Measurements from ENCODE around the gene ZNF594. TPM values are rescaled to one million over a fixed set of nuclear protein-coding genes. Genes with fewer than 3 reads are reported as not detected.
"Not testable (repeated sequence)": the region's sequence is repeated elsewhere in the genome, so short reads cannot be mapped to it uniquely, and the experiment has no call there.

The ZNF594 gene
- total and polyA plus RNA-seq, 10 of the 15 experiments (the other 5 are each of a cell fraction or from before 2014, with no cell fraction given), result 0.98 to 14.3 (median 11.1) TPM

DNA sequence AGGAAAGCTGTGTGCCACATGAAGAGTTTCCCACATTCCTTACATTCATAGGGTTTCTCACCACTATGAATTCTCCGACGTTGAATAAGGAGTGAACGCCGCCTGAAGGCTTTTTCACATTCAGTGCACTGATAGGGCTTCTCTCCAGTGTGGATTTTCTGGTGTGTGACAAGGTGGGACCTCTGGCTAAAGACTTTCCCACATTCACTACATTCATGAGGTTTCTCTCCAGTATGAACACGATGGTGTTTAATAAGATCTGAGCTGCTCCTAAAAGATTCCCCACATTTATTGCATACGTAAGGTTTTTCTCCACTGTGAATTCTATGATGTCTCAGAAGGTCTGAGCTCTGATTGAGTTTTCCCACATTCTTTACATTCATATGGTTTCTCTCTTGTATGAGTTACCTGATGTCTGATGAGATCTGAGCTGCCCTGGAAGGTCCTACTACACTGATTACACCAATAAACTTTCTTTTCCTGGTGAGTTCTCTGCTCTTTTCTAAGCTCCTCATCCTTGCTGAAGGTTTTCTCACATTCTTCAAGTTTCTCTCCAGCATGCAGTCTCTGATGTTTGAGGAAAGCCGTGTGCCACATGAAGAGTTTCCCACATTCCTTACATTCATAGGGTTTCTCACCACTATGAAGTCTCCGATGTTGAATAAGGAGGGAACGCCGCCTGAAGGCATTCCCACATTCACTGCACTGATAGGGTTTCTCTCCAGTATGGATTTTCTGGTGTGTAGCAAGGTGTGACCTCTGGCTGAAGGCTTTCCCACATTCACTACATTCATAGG, 10.0 kb downstream of the ZNF594 start (continued):
- TF ChIP-seq, protein P1, sequence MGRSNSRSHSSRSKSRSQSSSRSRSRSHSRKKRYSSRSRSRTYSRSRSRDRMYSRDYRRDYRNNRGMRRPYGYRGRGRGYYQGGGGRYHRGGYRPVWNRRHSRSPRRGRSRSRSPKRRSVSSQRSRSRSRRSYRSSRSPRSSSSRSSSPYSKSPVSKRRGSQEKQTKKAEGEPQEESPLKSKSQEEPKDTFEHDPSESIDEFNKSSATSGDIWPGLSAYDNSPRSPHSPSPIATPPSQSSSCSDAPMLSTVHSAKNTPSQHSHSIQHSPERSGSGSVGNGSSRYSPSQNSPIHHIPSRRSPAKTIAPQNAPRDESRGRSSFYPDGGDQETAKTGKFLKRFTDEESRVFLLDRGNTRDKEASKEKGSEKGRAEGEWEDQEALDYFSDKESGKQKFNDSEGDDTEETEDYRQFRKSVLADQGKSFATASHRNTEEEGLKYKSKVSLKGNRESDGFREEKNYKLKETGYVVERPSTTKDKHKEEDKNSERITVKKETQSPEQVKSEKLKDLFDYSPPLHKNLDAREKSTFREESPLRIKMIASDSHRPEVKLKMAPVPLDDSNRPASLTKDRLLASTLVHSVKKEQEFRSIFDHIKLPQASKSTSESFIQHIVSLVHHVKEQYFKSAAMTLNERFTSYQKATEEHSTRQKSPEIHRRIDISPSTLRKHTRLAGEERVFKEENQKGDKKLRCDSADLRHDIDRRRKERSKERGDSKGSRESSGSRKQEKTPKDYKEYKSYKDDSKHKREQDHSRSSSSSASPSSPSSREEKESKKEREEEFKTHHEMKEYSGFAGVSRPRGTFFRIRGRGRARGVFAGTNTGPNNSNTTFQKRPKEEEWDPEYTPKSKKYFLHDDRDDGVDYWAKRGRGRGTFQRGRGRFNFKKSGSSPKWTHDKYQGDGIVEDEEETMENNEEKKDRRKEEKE (IDR thresholded peaks at IDR 0.05), result no peak
- TF ChIP-seq SUPT20H (IDR thresholded peaks at IDR 0.05; ENCODE audit: borderline replicate concordance, control insufficient read depth, low read depth, low read length) (no peak), KLF5 (IDR thresholded peaks at IDR 0.05; ENCODE audit: partially characterized antibody) (peak; percentile 91), ZNF384 (IDR thresholded peaks at IDR 0.05; ENCODE audit: borderline replicate concordance, low read depth, low read length) (no peak), JUNB (IDR thresholded peaks at IDR 0.05) (no peak)

DNA sequence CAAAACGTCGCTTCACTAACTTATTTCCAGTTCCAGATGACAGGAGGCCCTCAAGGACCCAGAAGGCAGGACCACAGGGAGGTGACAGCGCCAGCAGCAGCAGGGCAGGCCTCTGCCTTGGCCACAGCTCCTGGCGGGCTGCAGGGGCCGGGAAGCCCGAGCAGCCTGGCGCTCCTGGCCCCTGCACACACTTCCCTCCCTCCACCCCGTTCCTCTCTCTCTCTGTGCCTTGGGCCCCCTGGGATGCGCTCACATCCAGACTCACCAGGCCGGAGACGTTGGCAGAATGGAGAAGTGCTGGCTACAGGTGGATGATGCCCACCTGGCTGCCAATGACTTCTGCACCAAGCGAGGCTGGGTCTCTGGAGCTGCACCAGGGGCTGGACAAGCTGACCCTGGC, 12.7 kb downstream of the ZNF594 start:
- DNase-seq (ENCODE audit: low read depth, low spot score), result no peak
- Histone ChIP-seq H4K20me1 (ENCODE audit: control insufficient read depth, insufficient read depth) (no peaks in the 10 kb centered on the region), H3K4me3 (no peak overlapping the region), H2AFZ (ENCODE audit: control insufficient read depth, low read depth, low read length) (no peak overlapping the region), H3K9ac (ENCODE audit: control insufficient read depth, insufficient read depth, low read length) (no peak overlapping the region), H3K4me2 (ENCODE audit: control insufficient read depth, insufficient read depth) (no peak overlapping the region), H3K9me3 (replicated peaks; ENCODE audit: control insufficient read depth, insufficient read depth, low read length) (peaks cover 44% of the 10 kb centered on the region), H3K4me1 (ENCODE audit: control insufficient read depth, insufficient read depth, low read length) (no peaks in the 10 kb centered on the region), H3K79me2 (ENCODE audit: control insufficient read depth, insufficient read depth, low read length) (no peaks in the 10 kb centered on the region), H3K36me3 (ENCODE audit: control insufficient read depth in 2 of 2, insufficient read depth in 2 of 2, low read length in 1 of 2) (no peaks in the 10 kb centered on the region), H3K27me3 (replicated peaks in 1 of 2; ENCODE audit: control insufficient read depth in 2 of 2, insufficient read depth in 2 of 2, low read length in 1 of 2) (no peaks in the 10 kb centered on the region), H3K27ac (ENCODE audit: control insufficient read depth, insufficient read depth) (no peak overlapping the region)
- ChIA-PET SMC1A (ENCODE audit: uncharacterized antibody, unreplicated experiment) (no interaction called here), CTCF (no interaction called here), POLR2A (no interaction called here), RAD21 (ENCODE audit: unreplicated experiment) (no interaction called here)
- BruUV-seq (replicated peaks), result no TSS peak
- no peak for FAIRE-seq
- TF ChIP-seq HDAC6 (IDR thresholded peaks at IDR 0.05; ENCODE audit: unreplicated experiment) (no peak), ZNF274 (IDR thresholded peaks at IDR 0.05; ENCODE audit: insufficient read depth, insufficient read length) (no peak)
- intact Hi-C loops (cut with micrococcal nuclease; ENCODE audit: unreplicated experiment) (no loop called here), in situ Hi-C loops (cut with MboI) (no loop called here)
- no peak for ATAC-seq
- WGBS (ENCODE audit: insufficient coverage, insufficient replicate concordance, low lambda C conversion rate, missing lambda C conversion rate), result 100% methylated on average over 9 of the region's 12 CpGs

DNA sequence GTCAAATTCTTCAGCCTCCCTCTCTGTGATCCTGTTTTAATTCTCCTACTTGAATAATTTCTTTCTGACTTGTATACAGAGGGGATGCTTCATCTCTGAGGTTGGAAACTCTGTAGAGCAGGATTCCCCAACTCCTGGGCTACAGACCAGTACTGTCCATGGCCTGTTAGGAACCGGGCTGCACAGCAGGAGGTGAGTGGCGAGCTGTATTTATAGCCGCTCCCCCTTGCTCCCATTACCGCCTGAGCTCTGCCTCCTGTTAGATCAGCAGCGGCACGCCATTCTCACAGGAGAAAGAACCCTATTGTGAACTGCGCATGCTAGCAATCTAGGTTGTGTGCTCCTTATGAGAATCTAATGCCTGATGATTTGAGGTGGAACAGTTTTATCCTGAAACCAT, 16.6 kb downstream of the ZNF594 start:
- H3K27me3 ChIP-seq (replicated peaks in 1 of 2; ENCODE audit: control insufficient read depth in 2 of 2, insufficient read depth in 2 of 2, low read length in 1 of 2); in situ Hi-C loops (cut with MboI); H3K4me2 ChIP-seq (ENCODE audit: control insufficient read depth, insufficient read depth); BruUV-seq (replicated peaks); H3K79me2 ChIP-seq (ENCODE audit: control insufficient read depth, insufficient read depth, low read length); SMC1A ChIA-PET (ENCODE audit: uncharacterized antibody, unreplicated experiment); H3K36me3 ChIP-seq (ENCODE audit: control insufficient read depth in 2 of 2, insufficient read depth in 2 of 2, low read length in 1 of 2); H3K27ac ChIP-seq (ENCODE audit: control insufficient read depth, insufficient read depth); POLR2A ChIA-PET; FAIRE-seq; H3K4me1 ChIP-seq (ENCODE audit: control insufficient read depth, insufficient read depth, low read length); ATAC-seq; H4K20me1 ChIP-seq (ENCODE audit: control insufficient read depth, insufficient read depth); H2AFZ ChIP-seq (ENCODE audit: control insufficient read depth, low read depth, low read length); H3K4me3 ChIP-seq; RAD21 ChIA-PET (ENCODE audit: unreplicated experiment); DNase-seq (ENCODE audit: low read depth, low spot score); H3K9ac ChIP-seq (ENCODE audit: control insufficient read depth, insufficient read depth, low read length); CTCF ChIA-PET; intact Hi-C loops (cut with micrococcal nuclease; ENCODE audit: unreplicated experiment): not testable (repeated sequence)
- peaks cover 11% of the 10 kb centered on the region for H3K9me3 ChIP-seq (replicated peaks; ENCODE audit: control insufficient read depth, insufficient read depth, low read length)
- WGBS (ENCODE audit: insufficient coverage, insufficient replicate concordance, low lambda C conversion rate, missing lambda C conversion rate), result 81% methylated on average over 7 of the region's 7 CpGs

Measured in GM12878 (cell line).